Kidney tubule cell (primary cell): Measurements from ENCODE around the gene TNFAIP8L1.
"Not testable (repeated sequence)": the region's sequence is repeated elsewhere in the genome, so short reads cannot be mapped to it uniquely, and the experiment has no call there.

Experiments
- DNase-seq: peaks from one replicate; pipeline ENCODE4 v3.0.0-alpha.2; 2018; ENCODE audit warnings: low spot score

TNFAIP8L1 gene

GRCh38 chr19:4638828-4639530 is at the start of gene TNFAIP8L1:
Gene TNFAIP8L1 (plus strand): TSS chr19:4639516. CDS start chr19:4651870, 12,354 bp downstream.
- DNase-seq: peak; percentile 95

GRCh38 chr19:4589579-4590410 is 49.5 kb upstream of the TNFAIP8L1 start:
- DNase-seq: no peak

GRCh38 chr19:4590559-4590958 is 48.8 kb upstream of the TNFAIP8L1 start:
- no peak for DNase-seq

GRCh38 chr19:4591320-4591719 is 48.0 kb upstream of the TNFAIP8L1 start:
- no peak for DNase-seq

- DNase-seq: no peak
These were observed 46.9 kb upstream of the TNFAIP8L1 start for GRCh38 chr19:4592445-4592844.

GRCh38 chr19:4593409-4593851 is 45.9 kb upstream of the TNFAIP8L1 start:
- DNase-seq: peak; percentile 77

GRCh38 chr19:4594201-4594600 is 45.1 kb upstream of the TNFAIP8L1 start:
- DNase-seq: no peak

DNA sequence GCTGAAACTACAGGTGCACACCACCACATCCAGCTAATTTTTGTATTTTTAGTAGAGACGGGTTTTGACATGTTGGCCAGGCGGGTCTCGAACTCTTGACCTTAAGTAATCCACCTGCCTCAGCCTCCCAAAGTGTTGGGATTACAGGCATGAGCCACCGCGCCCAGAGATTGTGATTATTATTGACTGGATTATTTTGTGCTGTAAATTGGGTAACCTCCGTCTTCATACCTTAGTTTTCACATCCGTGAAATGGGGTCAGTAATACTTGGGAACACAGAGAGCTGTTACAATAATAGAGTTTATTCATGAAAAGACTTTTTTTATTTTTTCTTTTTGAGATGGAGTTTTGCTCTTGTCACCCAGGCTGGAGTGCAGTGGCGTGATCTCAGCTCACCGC is 44.2 kb upstream of the TNFAIP8L1 start:
- not testable (repeated sequence) for DNase-seq

- DNase-seq: no peak
These were observed 43.0 kb upstream of the TNFAIP8L1 start for GRCh38 chr19:4596033-4596904.

DNA sequence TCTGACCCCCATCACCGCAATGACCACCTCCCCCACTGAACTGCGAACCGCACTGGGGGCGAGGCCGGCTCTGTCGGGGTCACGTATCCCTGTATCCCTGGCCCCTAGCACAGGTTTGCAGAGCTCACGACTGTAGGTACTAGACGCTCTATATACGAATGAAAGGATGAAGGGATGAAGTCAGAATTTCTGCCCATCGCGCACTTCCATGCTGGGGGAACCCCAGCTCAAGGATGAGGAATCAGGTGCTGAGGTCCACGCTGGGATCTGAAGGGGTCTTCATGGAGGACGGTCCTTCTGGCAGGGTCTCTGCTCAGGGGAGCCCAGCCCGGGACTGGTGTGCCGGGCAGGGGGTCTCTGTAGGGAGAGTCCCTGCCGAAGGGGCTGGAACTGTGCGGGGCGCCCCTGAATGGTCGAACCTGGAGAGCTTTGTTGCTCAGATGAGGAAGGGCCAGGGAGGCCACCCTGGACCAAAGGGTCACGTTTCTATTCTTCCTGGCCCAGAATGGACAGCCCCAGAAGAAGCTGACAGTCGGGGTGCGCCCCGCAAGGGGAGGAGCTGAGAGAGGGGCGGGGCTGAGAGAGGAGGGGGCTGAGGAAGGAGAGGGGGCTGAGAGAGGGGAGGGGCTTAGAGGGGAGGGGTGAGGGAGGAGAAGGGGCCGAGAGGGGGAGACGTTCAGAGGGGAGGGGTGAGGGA is 41.9 kb upstream of the TNFAIP8L1 start:
- DNase-seq: no peak

DNA sequence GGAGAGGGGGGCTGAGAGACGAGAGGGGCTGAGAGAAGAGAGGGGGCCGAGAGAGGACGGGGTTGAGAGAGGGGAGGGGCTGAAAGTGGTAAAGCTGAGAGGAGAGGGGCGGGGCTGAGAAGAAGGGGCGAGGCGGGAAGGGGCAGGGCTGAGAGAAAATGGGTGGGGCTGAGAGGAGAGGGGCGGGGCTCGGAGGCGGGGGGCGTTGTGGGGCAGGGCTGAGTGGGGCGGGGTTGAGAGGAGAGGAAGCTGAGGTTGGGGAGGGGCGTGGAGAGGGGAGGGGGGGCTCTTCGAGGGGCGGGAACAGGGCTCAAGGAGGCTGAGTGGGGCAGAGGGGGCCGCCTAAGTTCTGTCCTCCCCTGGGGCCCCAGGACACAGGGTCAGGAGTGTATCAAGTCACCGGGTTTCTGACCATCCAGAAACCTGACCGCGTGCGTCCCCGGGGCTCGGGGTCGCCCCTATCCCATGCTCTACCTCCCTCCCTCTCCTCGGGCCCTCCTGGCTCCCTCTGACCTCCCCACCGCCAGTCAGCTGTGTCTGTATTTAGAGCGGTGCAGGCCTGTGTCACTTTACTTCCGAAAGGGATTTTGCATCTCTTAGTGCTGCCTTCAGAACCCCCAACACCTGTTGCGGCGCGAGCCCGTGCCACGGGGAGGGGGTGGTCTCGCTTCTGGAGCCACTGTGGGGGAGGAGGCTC is 41.2 kb upstream of the TNFAIP8L1 start:
- DNase-seq: no peak

GRCh38 chr19:4598712-4599111 is 40.6 kb upstream of the TNFAIP8L1 start:
- no peak for DNase-seq

DNA sequence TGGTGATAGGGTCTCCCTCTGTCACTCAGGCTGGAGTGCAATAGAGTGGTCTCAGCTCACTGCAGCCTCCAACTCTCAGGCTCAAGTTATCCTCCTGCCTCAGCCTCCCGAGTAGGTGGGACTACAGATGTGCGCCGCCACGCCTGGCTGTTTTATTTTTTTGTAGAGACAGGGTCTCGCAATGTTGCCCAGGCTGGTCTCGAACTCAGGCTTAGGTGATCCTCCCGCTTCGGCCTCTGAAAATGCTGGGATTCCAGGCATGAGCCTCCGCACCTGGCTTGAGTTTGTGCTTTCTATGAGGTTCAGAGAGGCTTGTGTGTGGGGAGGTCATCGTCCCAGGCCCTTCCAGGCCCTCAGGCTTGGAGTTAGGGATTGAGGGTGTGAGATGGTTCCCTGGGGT is 39.2 kb upstream of the TNFAIP8L1 start:
- no peak for DNase-seq

DNA sequence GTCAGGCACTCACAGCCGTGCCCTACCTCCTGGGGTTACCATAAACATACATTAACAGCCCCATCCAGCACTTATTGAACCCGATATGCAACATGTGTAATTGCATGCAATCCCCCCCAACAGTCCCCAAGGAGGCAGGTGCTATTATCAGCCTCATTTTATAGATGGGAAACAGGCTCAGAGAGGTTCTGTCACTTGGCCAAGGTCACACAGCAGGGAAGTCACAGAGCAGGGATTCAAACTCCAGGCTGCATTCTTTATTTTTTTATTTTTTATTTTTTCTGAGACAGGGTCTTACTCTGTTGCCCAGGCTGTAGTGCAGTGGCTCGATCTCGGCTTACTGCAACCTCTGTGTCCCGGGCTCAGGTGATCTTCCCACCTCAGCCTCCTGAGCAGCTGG is 38.4 kb upstream of the TNFAIP8L1 start:
- no peak for DNase-seq

- DNase-seq: no peak
These were observed 37.0 kb upstream of the TNFAIP8L1 start for GRCh38 chr19:4602173-4602788.

DNA sequence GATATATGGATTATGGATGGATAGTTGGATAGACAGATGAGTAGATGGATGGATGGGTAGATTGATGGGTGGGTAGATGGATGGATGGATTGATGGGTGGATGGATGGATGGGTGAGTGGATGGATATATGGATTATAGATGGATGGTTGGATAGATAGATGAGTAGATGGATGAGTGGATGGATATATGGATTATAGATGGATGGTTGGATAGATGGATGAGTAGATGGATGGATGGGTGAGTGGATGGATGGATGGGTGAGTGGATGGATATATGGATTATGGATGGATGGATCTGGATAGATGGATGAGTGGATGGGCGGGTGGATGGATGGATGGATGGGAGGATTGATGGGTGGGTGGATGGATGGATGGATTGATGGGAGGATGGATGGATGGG is 36.4 kb upstream of the TNFAIP8L1 start:
- no peak for DNase-seq

GRCh38 chr19:4604912-4605311 is 34.4 kb upstream of the TNFAIP8L1 start:
- DNase-seq: no peak

DNA sequence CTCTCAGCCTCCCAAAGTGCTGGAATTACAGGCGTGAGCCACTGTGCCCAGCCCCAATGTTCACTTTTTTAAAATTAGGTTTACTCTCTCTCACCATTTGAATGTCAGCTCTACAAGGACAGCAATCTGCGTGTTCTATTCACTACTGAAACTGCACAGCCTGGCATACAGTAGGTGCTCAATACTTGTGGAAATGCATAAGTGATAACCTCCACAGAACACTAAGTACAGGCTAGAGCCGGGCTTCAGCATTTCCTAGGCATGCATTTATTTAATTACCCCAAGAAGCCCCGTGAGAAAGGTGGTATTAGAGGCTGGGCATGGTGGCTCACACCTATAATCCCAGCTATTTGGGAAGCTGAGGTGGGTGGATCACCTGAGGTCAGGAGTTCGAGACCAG is 33.1 kb upstream of the TNFAIP8L1 start:
- no peak for DNase-seq

GRCh38 chr19:4606921-4607678 is 32.2 kb upstream of the TNFAIP8L1 start:
- no peak for DNase-seq
